Activated CD4-positive, CD25-positive, alpha-beta regulatory T cell treated with anti-CD3 and anti-CD28 coated beads, Interleukin-2, amount 50 U/mL, for 16 hours (primary cell): ENCODE results near the gene F3.

Experiments
- DNase-seq: peaks from one replicate; pipeline ENCODE4 v3.0.0-alpha.2; 2020; ENCODE audit warnings: low read depth, low spot score

F3 gene

DNA sequence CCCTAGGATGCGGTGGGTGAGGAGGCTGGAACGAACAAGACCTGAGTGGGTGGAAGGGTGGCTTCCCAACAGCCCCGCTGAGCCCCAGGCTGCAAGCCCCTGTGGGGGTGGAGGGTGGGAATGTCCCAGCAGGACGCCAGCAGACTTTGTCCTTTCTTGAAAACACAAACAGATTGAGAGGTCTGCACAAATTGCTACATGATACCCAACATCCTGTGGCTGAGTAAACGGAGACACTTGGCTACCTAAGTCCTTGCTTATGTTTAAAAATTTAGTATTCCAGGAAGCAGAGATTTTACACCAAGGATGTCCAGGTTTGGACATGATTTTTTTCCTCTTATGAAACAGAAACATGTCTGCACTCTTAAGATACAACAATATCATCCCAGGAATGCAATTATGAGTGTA is 11.8 kb upstream of the F3 start:
- no peak for DNase-seq

DNA sequence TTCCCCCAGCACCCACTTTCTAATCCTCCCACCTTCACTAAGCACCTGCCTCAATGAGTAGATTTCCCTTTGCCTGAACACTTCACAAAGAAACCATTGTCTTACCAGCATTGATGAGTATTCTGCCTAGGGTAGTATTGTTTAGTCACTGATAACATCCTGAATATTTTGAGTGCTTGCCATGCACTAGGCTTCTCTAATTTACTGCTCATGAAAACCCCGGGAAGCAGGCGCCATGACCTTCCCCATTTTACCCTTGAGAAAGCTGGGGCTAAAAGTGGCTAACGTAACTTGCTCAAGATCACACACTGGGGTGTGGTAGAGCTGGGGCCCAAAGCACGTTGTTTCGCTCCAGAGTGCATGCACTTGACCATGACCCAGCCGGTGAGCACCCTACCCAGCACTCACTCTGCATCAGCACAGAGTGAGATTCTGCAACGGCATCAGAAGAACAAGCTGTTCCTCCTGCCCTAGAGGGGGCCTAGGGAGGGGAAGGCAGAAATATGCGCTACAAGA is 10.6 kb upstream of the F3 start:
- no peak for DNase-seq

GRCh38 chr1:94551449-94551848 is 9.9 kb upstream of the F3 start:
- no peak for DNase-seq

GRCh38 chr1:94550800-94551241 is 9.3 kb upstream of the F3 start:
- no peak for DNase-seq

GRCh38 chr1:94550396-94550795 is 8.8 kb upstream of the F3 start:
- DNase-seq: no peak

GRCh38 chr1:94549706-94550105 is 8.1 kb upstream of the F3 start:
- no peak for DNase-seq

- no peak for DNase-seq
Measured at GRCh38 chr1:94544706-94545490, 3.3 kb upstream of the F3 start.

GRCh38 chr1:94543893-94544635 is 2.5 kb upstream of the F3 start:
- DNase-seq: no peak

DNA sequence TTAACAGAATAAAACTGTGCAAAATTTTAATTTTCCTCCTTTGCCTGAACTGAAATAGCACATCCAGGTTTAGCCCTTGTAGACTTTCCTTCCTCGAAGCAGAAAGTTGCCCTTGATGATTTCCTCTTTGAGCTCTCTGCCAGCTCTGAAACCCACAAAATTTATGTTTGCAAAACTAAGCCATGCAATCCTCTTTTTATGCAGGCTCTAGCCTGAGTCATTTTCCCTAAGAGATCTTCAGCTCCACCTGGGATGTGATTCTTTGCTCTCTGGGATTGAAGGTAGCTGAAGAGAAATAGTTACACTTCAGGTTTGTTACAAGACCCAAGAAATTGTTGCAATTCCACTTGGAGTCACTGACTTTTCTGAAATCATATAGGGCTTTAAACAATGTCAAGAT is 1.4 kb upstream of the F3 start:
- DNase-seq: no peak

DNA sequence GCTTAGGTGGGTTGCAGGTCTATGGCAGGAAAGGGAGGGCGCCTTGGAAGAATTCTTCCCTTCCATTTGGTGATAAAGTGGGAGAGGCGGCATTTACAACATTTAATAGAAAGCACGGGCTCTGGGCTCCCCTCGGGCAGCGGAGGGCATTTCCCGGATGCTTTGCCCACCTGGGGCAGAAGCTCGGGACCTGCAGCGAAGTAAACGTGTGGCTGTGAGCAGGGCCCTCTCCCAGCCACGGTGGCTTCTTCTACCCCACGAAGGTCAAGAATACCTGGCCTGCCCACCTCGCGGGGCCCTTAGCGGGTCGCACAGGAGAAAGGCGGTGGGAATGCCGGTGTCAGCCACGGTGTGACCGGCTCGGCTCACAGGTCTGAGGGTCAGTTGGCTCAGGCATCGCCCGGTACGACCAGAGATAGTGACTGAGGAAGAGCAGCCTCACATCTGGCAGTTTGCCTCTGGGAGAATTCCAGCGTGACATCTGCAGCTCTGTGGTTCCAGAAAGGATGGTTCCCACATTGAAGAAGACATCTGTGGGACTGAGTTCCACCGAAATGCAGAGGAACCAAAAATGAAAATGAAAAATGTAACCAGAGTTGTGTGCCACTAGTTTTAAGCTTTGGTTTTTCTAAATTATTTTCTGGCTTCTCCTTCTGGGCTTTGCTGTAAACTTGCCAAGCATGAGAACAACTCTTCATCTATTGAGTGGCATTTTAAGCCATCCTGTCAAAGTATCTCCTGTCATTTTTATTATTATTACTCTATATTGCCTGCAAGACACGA is 720 bp upstream of the F3 start:
- no peak for DNase-seq

DNA sequence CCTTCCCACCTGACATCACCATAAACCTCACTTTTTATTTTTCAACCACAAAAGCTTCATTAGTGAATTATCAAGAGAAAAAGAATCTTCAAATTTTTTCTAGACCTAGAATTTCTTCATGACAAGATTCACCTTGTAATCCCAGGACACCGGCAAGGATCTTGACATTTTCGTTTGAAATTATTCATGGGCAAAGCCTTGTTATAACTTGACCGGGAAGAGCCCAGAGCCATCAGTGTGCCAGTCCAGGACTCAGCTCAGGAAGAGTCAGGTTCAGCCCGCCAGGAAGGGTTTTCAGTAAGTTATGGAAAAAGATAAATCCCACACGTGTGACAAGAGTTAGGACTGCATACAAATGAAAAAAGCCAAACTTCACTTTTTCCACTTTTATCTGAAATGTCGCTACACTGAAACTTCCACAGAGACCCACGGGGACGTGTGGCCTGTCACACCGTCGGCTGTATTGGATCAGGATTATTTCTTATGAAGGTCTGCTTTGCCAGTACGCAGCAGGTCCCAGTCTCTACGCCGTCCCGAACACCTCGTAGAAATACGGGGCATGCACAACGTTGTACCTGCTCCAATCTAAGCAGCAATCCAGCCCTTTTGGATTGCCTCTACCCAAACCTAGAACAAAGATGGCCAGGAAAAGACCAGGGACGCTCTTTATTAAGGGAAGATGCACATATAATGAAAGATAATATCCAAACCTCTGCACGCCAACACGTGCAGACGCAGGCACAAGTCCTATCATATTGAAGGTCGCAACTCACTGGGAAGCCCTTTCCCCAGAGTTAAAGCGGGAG is 916 bp downstream of the F3 start:
- no peak for DNase-seq

- no peak for DNase-seq
Measured at GRCh38 chr1:94539496-94539895, 2.1 kb downstream of the F3 start.

GRCh38 chr1:94538243-94538827 is 3.2 kb downstream of the F3 start:
- no peak for DNase-seq

GRCh38 chr1:94537254-94537653 is 4.3 kb downstream of the F3 start:
- DNase-seq: no peak

DNA sequence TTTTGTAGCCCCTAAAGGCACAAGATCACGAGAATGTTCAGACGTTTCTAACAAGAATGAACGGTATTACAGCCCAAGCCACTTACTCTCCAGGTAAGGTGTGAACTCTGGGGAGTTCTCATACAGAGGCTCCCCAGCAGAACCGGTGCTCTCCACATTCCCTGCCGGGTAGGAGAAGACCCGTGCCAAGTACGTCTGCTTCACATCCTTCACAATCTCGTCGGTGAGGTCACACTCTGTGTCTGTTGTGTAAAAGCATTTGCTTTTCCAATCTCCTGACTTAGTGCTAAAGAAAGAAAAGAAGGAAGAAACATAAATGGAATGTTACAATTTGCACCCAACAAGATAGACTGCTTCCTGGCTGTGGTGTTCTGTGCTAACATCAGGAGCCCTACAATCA is 5.7 kb downstream of the F3 start:
- DNase-seq: no peak

DNA sequence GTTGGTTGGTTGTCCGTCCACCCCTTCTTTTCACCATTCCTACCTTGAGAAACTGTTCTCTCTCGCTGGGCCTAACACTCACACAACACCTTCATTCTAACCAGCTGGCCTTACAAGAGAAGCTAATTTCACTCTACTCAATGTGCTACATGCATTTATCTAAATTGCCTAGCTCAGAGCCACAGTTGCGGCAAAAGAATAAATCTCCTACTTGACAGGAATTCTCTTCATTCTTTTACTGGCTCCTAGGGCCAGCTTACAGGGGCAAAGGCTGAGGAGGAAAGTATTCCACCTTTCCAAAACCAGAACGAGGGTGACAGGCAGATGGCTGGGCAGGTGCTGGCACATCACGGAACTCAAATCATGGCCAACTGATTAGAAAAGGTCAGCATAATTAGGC is 6.5 kb downstream of the F3 start:
- no peak for DNase-seq

- no peak for DNase-seq
Measured at GRCh38 chr1:94532077-94532476, 9.5 kb downstream of the F3 start.

DNA sequence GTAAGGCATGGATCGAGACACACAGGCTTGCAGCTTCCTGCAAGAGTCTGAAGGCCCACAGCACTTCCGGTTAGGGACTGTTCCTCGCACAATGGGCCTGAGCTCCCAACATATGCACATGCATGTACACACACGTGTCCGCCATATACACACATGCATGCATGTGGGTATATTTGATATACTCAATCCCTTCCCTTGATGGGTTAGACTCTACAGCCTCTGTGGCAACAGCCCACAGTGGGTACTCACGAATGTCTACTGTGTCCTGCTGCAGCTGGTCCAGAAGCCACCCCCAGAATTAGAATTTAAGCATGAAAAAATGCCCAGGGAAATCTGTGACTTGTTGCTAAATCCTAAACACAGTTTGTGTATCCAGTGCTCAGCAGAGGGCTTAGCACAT is 9.9 kb downstream of the F3 start:
- no peak for DNase-seq

- no peak for DNase-seq
Measured at GRCh38 chr1:94530373-94530878, 11.1 kb downstream of the F3 start.

DNA sequence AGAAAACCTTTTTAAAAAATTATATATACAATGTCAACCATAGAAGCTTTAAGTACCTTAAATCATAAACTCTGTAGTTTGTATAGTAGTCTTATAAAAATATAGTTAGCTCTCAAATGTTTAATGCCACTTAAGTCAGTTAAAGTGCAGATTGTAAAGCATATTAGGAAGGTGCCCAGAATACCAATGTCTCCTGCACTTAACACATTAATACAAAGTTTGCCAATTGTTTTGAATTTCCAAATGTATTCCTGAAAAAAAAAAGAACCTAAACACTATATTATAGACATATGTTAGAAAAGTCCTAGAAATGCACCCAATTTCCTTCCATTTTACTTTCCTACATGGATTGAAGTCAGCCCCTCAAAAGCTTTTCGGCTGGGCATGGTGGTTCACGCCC is 12.1 kb downstream of the F3 start:
- no peak for DNase-seq

DNA sequence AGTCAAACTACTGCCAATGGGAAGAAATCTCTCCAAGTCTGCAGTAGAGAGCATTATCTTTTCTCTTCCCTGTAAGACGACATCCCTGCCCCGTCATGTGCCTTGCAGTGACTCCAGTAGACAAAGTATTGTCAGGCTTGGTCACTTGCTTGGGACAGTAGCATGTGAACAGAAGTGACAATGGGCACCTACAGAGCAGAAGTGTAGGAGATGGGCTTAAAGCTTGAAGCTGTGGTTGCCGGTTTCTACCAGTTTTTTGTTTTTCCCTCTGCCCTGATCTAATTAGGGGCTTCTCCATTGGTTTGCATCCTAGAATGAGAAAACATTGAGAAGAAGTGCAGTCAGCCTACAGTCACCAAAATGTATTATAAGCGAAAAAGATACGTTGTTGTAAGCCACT is 12.7 kb downstream of the F3 start:
- no peak for DNase-seq
